ENCODE results near the gene NEO1.

GRCh38 chr15:73225358-73226015, 173.2 kb downstream of the NEO1 start:
- TF ChIP-seq, protein P1, sequence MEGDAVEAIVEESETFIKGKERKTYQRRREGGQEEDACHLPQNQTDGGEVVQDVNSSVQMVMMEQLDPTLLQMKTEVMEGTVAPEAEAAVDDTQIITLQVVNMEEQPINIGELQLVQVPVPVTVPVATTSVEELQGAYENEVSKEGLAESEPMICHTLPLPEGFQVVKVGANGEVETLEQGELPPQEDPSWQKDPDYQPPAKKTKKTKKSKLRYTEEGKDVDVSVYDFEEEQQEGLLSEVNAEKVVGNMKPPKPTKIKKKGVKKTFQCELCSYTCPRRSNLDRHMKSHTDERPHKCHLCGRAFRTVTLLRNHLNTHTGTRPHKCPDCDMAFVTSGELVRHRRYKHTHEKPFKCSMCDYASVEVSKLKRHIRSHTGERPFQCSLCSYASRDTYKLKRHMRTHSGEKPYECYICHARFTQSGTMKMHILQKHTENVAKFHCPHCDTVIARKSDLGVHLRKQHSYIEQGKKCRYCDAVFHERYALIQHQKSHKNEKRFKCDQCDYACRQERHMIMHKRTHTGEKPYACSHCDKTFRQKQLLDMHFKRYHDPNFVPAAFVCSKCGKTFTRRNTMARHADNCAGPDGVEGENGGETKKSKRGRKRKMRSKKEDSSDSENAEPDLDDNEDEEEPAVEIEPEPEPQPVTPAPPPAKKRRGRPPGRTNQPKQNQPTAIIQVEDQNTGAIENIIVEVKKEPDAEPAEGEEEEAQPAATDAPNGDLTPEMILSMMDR (IDR thresholded peaks at IDR 0.05; ENCODE audit: low read depth, low read length, poor library complexity, severe bottlenecking), result no peak
- no peak for TF ChIP-seq EZH2phosphoT487 (IDR thresholded peaks at IDR 0.05; ENCODE audit: borderline replicate concordance, low read length)
